HepG2 (cell line): ENCODE data around the gene AGAP1. TPM values are rescaled to one million over a fixed set of nuclear protein-coding genes. Genes with fewer than 3 reads are reported as not detected.

Experiments
- ATAC-seq: fragments of 200-7000 bp; cut with Tn5 transposase; 3 replicates; pipeline ENCODE4 v1.9.1; 2020; ENCODE audit warnings: mild to moderate bottlenecking, moderate library complexity
- BruUV-seq: library from RNA; stranded (reverse); fragments of 400-500 nt; replicated peaks from 2 replicates; lab custom pipeline; 2021; lab: Mats Ljungman, UMichigan
- CTCF ChIA-PET: fragments of 300-600 bp; formaldehyde crosslinking; extraction: SDS; loops from one replicate; lab custom pipeline; 2021; ENCODE audit warnings: low total read pairs, inconsistent platforms, low intra/inter-chr PET ratio; lab: Yijun Ruan, JAX
- POLR2A ChIA-PET: fragments of 350-600 bp; sonication (Branson Sonifier 250); formaldehyde crosslinking; loops from one replicate; lab custom pipeline; 2020; ENCODE audit warnings: antibody characterized with exemption, inconsistent platforms; lab: Yijun Ruan, JAX
- DNase-seq: peaks from one replicate; pipeline ENCODE4 v3.0.0-alpha.2; 2015; ENCODE audit warnings: low spot score
- FAIRE-seq: peaks from 3 replicates; lab custom pipeline; 2011; peaks lifted over from hg19 to GRCh38; lab: Jason Lieb, UNC
- H2AFZ ChIP-seq: one replicate; pipeline ENCODE4 v1.6.1; 2011; ENCODE audit warnings: low read length, inconsistent platforms
- H3K27ac ChIP-seq: fragments of 300-600 bp; 3 replicates; pipeline ENCODE4 v1.8.0; 2011; ENCODE audit warnings: mixed run types, mild to moderate bottlenecking, mixed read lengths, low read length, inconsistent platforms; ENCODE audit not compliant: insufficient read depth; ENCODE audit errors: extremely low read length
- H3K27me3 ChIP-seq, 2 experiments: fragments of 200-600 bp in 1 of 2; 2 replicates in 1 of 2; 3 replicates in 1 of 2; pipeline versions ENCODE4 v1.6.0 to v1.8.0; 2011; ENCODE audit warnings: low read length in 2 of 2, mild to moderate bottlenecking in 2 of 2, moderate library complexity in 2 of 2, inconsistent platforms in 1 of 2; ENCODE audit not compliant: insufficient read depth in 2 of 2, control insufficient read depth in 1 of 2
- H3K36me3 ChIP-seq, 2 experiments: fragments of 200-600 bp in 1 of 2; replicated peaks in 1 of 2; 2 replicates in 1 of 2; 3 replicates in 1 of 2; pipeline versions ENCODE4 v1.5.1 to v1.8.0; 2011; ENCODE audit warnings: low read length in 2 of 2, inconsistent platforms in 1 of 2; ENCODE audit not compliant: insufficient read depth in 2 of 2, control insufficient read depth in 1 of 2
- H3K4me1 ChIP-seq: 2 replicates; pipeline ENCODE4 v1.5.1; 2012; ENCODE audit warnings: low read length, inconsistent platforms; ENCODE audit not compliant: insufficient read depth
- H3K4me2 ChIP-seq: 2 replicates; pipeline ENCODE4 v1.6.0; 2011; ENCODE audit warnings: low read depth, low read length, inconsistent platforms
- H3K4me3 ChIP-seq, 3 experiments: fragments of 200-600 bp in 1 of 3; sonication (generic), shearing (Covaris generic) in 1 of 3; replicated peaks in 1 of 3; 2 replicates each; pipeline ENCODE4 v1.5.1; 2011 to 2016; ENCODE audit warnings: low read length in 3 of 3, inconsistent platforms in 2 of 3, low read depth in 2 of 3, mild to moderate bottlenecking in 2 of 3, control low read depth in 1 of 3, mixed read lengths in 1 of 3; ENCODE audit not compliant: insufficient read depth in 1 of 3
- H3K79me2 ChIP-seq: one replicate; pipeline ENCODE4 v1.6.1; 2011; ENCODE audit warnings: low read length, inconsistent platforms; ENCODE audit not compliant: insufficient read depth
- H3K9ac ChIP-seq: 2 replicates; pipeline ENCODE4 v1.6.0; 2011; ENCODE audit warnings: mild to moderate bottlenecking, low read depth, low read length, inconsistent platforms; ENCODE audit not compliant: insufficient read depth
- H3K9me3 ChIP-seq: 2 replicates; pipeline ENCODE4 v1.5.1; 2012; ENCODE audit warnings: mild to moderate bottlenecking, low read length
- H4K20me1 ChIP-seq: 2 replicates; pipeline ENCODE4 v1.6.0; 2011; ENCODE audit warnings: inconsistent platforms, mild to moderate bottlenecking, low read length, moderate library complexity; ENCODE audit not compliant: insufficient read depth
- ARNTL ChIP-seq: sonication (generic); formaldehyde crosslinking; IDR thresholded peaks from 2 replicates; pipeline ENCODE4 v1.4.0; 2020; ENCODE audit warnings: mild to moderate bottlenecking, missing genetic modification reagents
- GATAD2A ChIP-seq: IDR thresholded peaks from 2 replicates; pipeline ENCODE4 v1.6.1; 2016
- SRSF9 ChIP-seq: fragments of 200-400 bp; formaldehyde crosslinking; IDR thresholded peaks from 2 replicates; pipeline ENCODE4 v1.6.1; 2018; ENCODE audit warnings: borderline replicate concordance, mild to moderate bottlenecking, low read depth, low read length; ENCODE audit not compliant: insufficient read depth, poor library complexity, severe bottlenecking
- STAG1 ChIP-seq: sonication (generic); formaldehyde crosslinking; IDR thresholded peaks from 2 replicates; pipeline ENCODE4 v1.4.0; 2020; ENCODE audit warnings: missing genetic modification reagents
- ZBTB7B ChIP-seq: sonication (generic); formaldehyde crosslinking; IDR thresholded peaks from 2 replicates; pipeline ENCODE4 v1.4.0; 2020; ENCODE audit warnings: missing genetic modification reagents
- ZNF205 ChIP-seq: IDR thresholded peaks from 2 replicates; pipeline ENCODE4 v1.6.1; 2018; ENCODE audit warnings: missing biosample characterization, missing genetic modification reagents
- ZNF558 ChIP-seq: sonication (generic); formaldehyde crosslinking; IDR thresholded peaks from 2 replicates; pipeline ENCODE4 v1.9.0; 2022; ENCODE audit warnings: mild to moderate bottlenecking, missing genetic modification reagents, borderline replicate concordance
- ZNF614 ChIP-seq: IDR thresholded peaks from 2 replicates; pipeline ENCODE4 v1.6.1; 2018; ENCODE audit warnings: missing biosample characterization, missing genetic modification reagents, inconsistent platforms, borderline replicate concordance
- WGBS: methylation state at CpG from one replicate; pipeline ENCODE4 v1.1.6; 2017; ENCODE audit warnings: low lambda C conversion rate; 5-methylcytosine and 5-hydroxymethylcytosine counted together
- in situ Hi-C: cut with HindIII; loops from 2 replicates; pipeline ENCODE4 v1.10.0; 2017; ENCODE audit warnings: low pct_unique_long_range_greater_than_20kb; ENCODE audit not compliant: extremely low pct_ligation_motif_present
- intact Hi-C: fragments of 100-400 bp; cut with micrococcal nuclease; formaldehyde crosslinking; loops from one replicate; pipeline ENCODE4 v1.10.0; 2022; ENCODE audit not compliant: unreplicated experiment
- polyA plus RNA-seq, 8 experiments: library from polyadenylated mRNA; depleted of rRNA in 3 of 8; stranded (reverse) in 7 of 8; unstranded in 1 of 8; fragments of >200 nt; fragmentation: Illumina TruSeq in 4 of 8; extraction: Trizol in 4 of 8; gene quantifications; 2 replicates each; pipeline versions ENCODE4 v1.2.1 to v1.2.3, GENCODE V29; 2011 to 2016; ENCODE audit warnings: low read depth in 4 of 8, missing spikeins in 1 of 8, mixed read lengths in 1 of 8; ENCODE audit not compliant: insufficient read depth in 1 of 8
- total RNA-seq, 5 experiments: library from RNA; depleted of rRNA; stranded (reverse); fragments of >200 nt; fragmentation: Illumina TruSeq; extraction: Trizol; gene quantifications; 2 replicates each; pipeline ENCODE4 v1.2.3, GENCODE V29; 2016; ENCODE audit warnings: low read depth in 1 of 5
- TF ChIP-seq, protein P1 (sequence below): sonication (generic); formaldehyde crosslinking; IDR thresholded peaks from 2 replicates; pipeline ENCODE4 v1.5.0; 2020; ENCODE audit warnings: mild to moderate bottlenecking, missing genetic modification reagents, moderate library complexity

Gene AGAP1
- total and polyA plus RNA-seq, 2 of the 13 experiments (the other 11 are each of a cell fraction or from before 2014, with no cell fraction given) = 21.2 to 32.7 TPM

DNA sequence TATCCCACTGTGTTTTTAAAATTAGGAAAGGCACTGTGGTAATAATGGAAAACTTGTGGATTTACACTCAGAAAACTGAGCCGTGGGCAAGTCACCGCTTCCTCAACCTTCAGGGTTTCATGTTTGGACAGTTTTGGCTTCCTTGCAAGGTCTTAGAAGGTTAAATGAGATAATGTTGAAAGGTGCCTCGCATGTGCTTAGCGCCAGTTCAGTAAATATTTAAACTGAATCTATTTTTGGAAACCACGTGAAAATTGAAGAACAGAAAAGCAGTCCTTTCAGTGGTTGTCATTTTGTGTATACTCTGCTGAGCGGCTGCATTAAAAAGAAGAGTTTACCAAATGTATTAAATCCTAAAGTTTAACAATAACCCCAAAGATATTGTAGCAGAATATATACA, 15.2 kb upstream of the AGAP1 start (continued):
- TF ChIP-seq SRSF9 (no peak), ZNF614 (CRISPR knock-in tag) (no peak), ZNF205 (peak; percentile 97), ZNF558 (CRISPR knock-in tag) (no peak), ARNTL (0 out of 2 replicates have a peak, but pooled peaks have one; percentile 23), GATAD2A (CRISPR knock-in tag) (peak; percentile 37; the same call in 1 of the 2 replicates)
- TF ChIP-seq, all 625 proteins: peak for 4

DNA sequence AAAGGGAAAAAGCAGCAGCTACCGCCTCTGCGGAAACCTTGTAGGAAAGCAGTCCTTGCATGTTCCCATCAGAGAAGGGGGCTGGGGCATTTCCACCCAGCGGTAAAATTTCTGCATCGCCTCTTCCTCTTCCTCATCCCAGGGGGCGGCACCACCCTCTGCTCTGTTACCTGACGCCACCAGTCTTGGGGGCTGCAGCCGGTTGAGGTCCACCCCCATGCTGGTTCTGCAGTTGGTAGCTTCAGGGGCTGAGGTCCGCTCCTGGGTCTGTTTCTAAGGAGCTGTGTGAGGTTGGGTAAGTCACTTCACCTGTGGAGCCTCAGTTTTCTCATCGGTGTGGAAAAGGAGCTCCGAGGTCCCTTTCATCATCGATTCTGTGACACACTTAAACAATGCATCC, 14.2 kb upstream of the AGAP1 start:
- 62% methylated on average over 11 of the region's 11 CpGs for WGBS
- Histone ChIP-seq H3K4me3 (no peak overlapping the region), H3K9ac (no peak overlapping the region), H2AFZ (no peak overlapping the region), H3K27ac (no peak overlapping the region), H4K20me1 (no peaks in the 10 kb centered on the region), H3K27me3 (peaks cover 0 to 7% of the 10 kb centered on the region in 2 experiments; a peak in 1 of 5 replicates)
- no peak for ATAC-seq
- no peak for FAIRE-seq
- intact Hi-C loops = no loop called here
- DNase-seq = no peak
- TF ChIP-seq, protein P1, sequence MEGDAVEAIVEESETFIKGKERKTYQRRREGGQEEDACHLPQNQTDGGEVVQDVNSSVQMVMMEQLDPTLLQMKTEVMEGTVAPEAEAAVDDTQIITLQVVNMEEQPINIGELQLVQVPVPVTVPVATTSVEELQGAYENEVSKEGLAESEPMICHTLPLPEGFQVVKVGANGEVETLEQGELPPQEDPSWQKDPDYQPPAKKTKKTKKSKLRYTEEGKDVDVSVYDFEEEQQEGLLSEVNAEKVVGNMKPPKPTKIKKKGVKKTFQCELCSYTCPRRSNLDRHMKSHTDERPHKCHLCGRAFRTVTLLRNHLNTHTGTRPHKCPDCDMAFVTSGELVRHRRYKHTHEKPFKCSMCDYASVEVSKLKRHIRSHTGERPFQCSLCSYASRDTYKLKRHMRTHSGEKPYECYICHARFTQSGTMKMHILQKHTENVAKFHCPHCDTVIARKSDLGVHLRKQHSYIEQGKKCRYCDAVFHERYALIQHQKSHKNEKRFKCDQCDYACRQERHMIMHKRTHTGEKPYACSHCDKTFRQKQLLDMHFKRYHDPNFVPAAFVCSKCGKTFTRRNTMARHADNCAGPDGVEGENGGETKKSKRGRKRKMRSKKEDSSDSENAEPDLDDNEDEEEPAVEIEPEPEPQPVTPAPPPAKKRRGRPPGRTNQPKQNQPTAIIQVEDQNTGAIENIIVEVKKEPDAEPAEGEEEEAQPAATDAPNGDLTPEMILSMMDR (CRISPR knock-in tag) = peak; percentile 45
- TF ChIP-seq STAG1 (peak; percentile 48), ZBTB7B (no peak)
- TF ChIP-seq, all 625 proteins: peak for 2
- CTCF ChIA-PET = no interaction called here
- H3K4me2 ChIP-seq = no peak overlapping the region
- peaks cover 12% of the 10 kb centered on the region; the same call in 1 of the 2 replicates for H3K4me1 ChIP-seq
- no TSS peak for BruUV-seq
- H3K9me3 ChIP-seq = peaks cover 9% of the 10 kb centered on the region; the same call in 1 of the 2 replicates
- POLR2A ChIA-PET = no interaction called here
- H3K36me3 ChIP-seq = no peaks in the 10 kb centered on the region
- in situ Hi-C loops = no loop called here
- no peaks in the 10 kb centered on the region for H3K79me2 ChIP-seq
